Mesenchymal stem cell (in vitro differentiated cells and primary cell): ENCODE results near the gene RTP3.

Source experiments
- DNase-seq: peaks from one replicate; pipeline ENCODE4 v3.0.0-alpha.2; 2013
- H2AFZ ChIP-seq: one replicate; pipeline ENCODE4 v1.6.1; 2013; ENCODE audit warnings: low read depth, mild to moderate bottlenecking, control low read depth, inconsistent platforms, low read length, moderate library complexity
- H2AK5ac ChIP-seq: 2 replicates; pipeline ENCODE4 v1.6.1; 2013; ENCODE audit warnings: low read length, moderate library complexity, mild to moderate bottlenecking, inconsistent platforms; ENCODE audit not compliant: severe bottlenecking
- H2BK120ac ChIP-seq: one replicate; pipeline ENCODE4 v1.6.1; 2013; ENCODE audit warnings: low read depth, mild to moderate bottlenecking, inconsistent platforms, low read length, moderate library complexity
- H2BK12ac ChIP-seq, 2 experiments: one replicate each; pipeline ENCODE4 v1.6.1; 2013; ENCODE audit warnings: inconsistent platforms in 2 of 2, low read length in 2 of 2, mild to moderate bottlenecking in 2 of 2, moderate library complexity in 2 of 2, control low read depth in 1 of 2
- H2BK15ac ChIP-seq: one replicate; pipeline ENCODE4 v1.6.1; 2013; ENCODE audit warnings: mild to moderate bottlenecking, low read depth, inconsistent platforms; ENCODE audit not compliant: poor library complexity, severe bottlenecking
- H2BK5ac ChIP-seq: 2 replicates; pipeline ENCODE4 v1.6.1; 2013; ENCODE audit warnings: low read depth, mild to moderate bottlenecking, low read length, control low read depth, inconsistent platforms; ENCODE audit not compliant: poor library complexity, severe bottlenecking
- H3K14ac ChIP-seq, 2 experiments: one replicate each; pipeline ENCODE4 v1.6.1; 2013; ENCODE audit warnings: inconsistent platforms in 2 of 2, low read length in 2 of 2, control low read depth in 1 of 2, mild to moderate bottlenecking in 1 of 2, moderate library complexity in 1 of 2
- H3K18ac ChIP-seq, 2 experiments: one replicate each; pipeline ENCODE4 v1.6.1; 2013; ENCODE audit warnings: inconsistent platforms in 2 of 2, low read length in 2 of 2, control low read depth in 1 of 2, low read depth in 1 of 2, mild to moderate bottlenecking in 1 of 2
- H3K23ac ChIP-seq, 2 experiments: one replicate each; pipeline ENCODE4 v1.6.1; 2013; ENCODE audit warnings: inconsistent platforms in 2 of 2, low read length in 2 of 2, mild to moderate bottlenecking in 2 of 2, moderate library complexity in 2 of 2, control low read depth in 1 of 2
- H3K27ac ChIP-seq: 2 replicates; pipeline ENCODE4 v1.5.1; 2013; ENCODE audit warnings: mild to moderate bottlenecking, moderate library complexity, low read length, control low read depth, inconsistent platforms; ENCODE audit not compliant: poor library complexity, severe bottlenecking
- H3K27me3 ChIP-seq, 2 experiments: 2 replicates each; pipeline versions ENCODE4 v1.6.1 to v1.7.0; 2013; ENCODE audit warnings: low read length in 2 of 2, mild to moderate bottlenecking in 2 of 2, moderate library complexity in 2 of 2, control low read depth in 1 of 2, inconsistent platforms in 1 of 2; ENCODE audit not compliant: control insufficient read depth in 1 of 2, insufficient read depth in 1 of 2
- H3K36me3 ChIP-seq, 2 experiments: 2 replicates each; pipeline versions ENCODE4 v1.6.1 to v1.7.0; 2013; ENCODE audit warnings: low read length in 2 of 2, control low read depth in 1 of 2, inconsistent platforms in 1 of 2, low read depth in 1 of 2, mild to moderate bottlenecking in 1 of 2; ENCODE audit not compliant: insufficient read depth in 2 of 2, control insufficient read depth in 1 of 2
- H3K4ac ChIP-seq, 2 experiments: one replicate each; pipeline ENCODE4 v1.6.1; 2013; ENCODE audit warnings: inconsistent platforms in 2 of 2, low read length in 2 of 2, mild to moderate bottlenecking in 2 of 2, moderate library complexity in 2 of 2, control low read depth in 1 of 2, low read depth in 1 of 2
- H3K4me1 ChIP-seq: 2 replicates; pipeline ENCODE4 v1.6.1; 2013; ENCODE audit warnings: low read depth, low read length, control low read depth; ENCODE audit not compliant: control insufficient read depth, insufficient read depth
- H3K4me2 ChIP-seq: 2 replicates; pipeline ENCODE4 v1.6.1; 2013; ENCODE audit warnings: low read length, mild to moderate bottlenecking, inconsistent platforms; ENCODE audit not compliant: poor library complexity, severe bottlenecking
- H3K4me3 ChIP-seq, 2 experiments: 2 replicates each; pipeline versions ENCODE4 v1.5.1 to v1.7.0; 2013; ENCODE audit warnings: low read length in 2 of 2, mild to moderate bottlenecking in 2 of 2, control low read depth in 1 of 2, low read depth in 1 of 2; ENCODE audit not compliant: insufficient read depth in 1 of 2
- H3K79me1 ChIP-seq: replicated peaks from 2 replicates; pipeline ENCODE4 v1.6.1; 2013; ENCODE audit warnings: mild to moderate bottlenecking, control low read depth, low read length, inconsistent platforms; ENCODE audit not compliant: poor library complexity, severe bottlenecking
- H3K9ac ChIP-seq: 2 replicates; pipeline ENCODE4 v1.7.0; 2013; ENCODE audit warnings: mild to moderate bottlenecking, low read length, moderate library complexity
- H3K9me3 ChIP-seq: 2 replicates; pipeline ENCODE4 v1.7.0; 2013; ENCODE audit warnings: mild to moderate bottlenecking, low read length; ENCODE audit not compliant: control insufficient read depth
- H4K8ac ChIP-seq: one replicate; pipeline ENCODE4 v1.6.1; 2013; ENCODE audit warnings: inconsistent platforms, mild to moderate bottlenecking, low read length, moderate library complexity
- H4K91ac ChIP-seq: one replicate; pipeline ENCODE4 v1.6.1; 2013; ENCODE audit warnings: mild to moderate bottlenecking, low read length, inconsistent platforms
- WGBS: methylation state at CpG from one replicate; pipeline ENCODE4 v1.1.7; 2013; ENCODE audit warnings: mixed read lengths; 5-methylcytosine and 5-hydroxymethylcytosine counted together

RTP3 gene

GRCh38 chr3:46477756-46478155 lies 20.0 kb upstream of the RTP3 start:
- Histone ChIP-seq H2AFZ (no peak overlapping the region), H3K23ac (no peak overlapping the region), H2AK5ac (no peak overlapping the region), H3K27ac (no peak overlapping the region), H3K9me3 (peaks cover 23% of the 10 kb centered on the region), H3K4ac (no peak overlapping the region), H4K8ac (no peak overlapping the region), H3K14ac (no peak overlapping the region), H3K18ac (no peak overlapping the region), H2BK120ac (no peak overlapping the region), H3K4me3 (no peak overlapping the region), H3K36me3 (no peaks in the 10 kb centered on the region), H2BK5ac (no peak overlapping the region), H3K4me1 (no peaks in the 10 kb centered on the region), H3K79me1 (no peaks in the 10 kb centered on the region), H3K4me2 (no peak overlapping the region), H3K27me3 (peaks cover 39 to 73% of the 10 kb centered on the region in 2 experiments), H4K91ac (no peak overlapping the region), H2BK12ac (no peak overlapping the region), H3K9ac (no peak overlapping the region), H2BK15ac (no peak overlapping the region)
- DNase-seq: no peak
- WGBS: 88% methylated on average over 6 of the region's 6 CpGs

GRCh38 chr3:46478341-46478740 lies 19.4 kb upstream of the RTP3 start:
- Histone ChIP-seq H3K27me3 (peaks cover 34 to 68% of the 10 kb centered on the region in 2 experiments), H3K4me3 (no peak overlapping the region), H3K4me2 (no peak overlapping the region), H3K18ac (no peak overlapping the region), H2AFZ (no peak overlapping the region), H2AK5ac (no peak overlapping the region), H3K79me1 (no peaks in the 10 kb centered on the region), H3K9me3 (peaks cover 23% of the 10 kb centered on the region), H2BK5ac (no peak overlapping the region), H3K36me3 (no peaks in the 10 kb centered on the region), H3K4me1 (no peaks in the 10 kb centered on the region), H4K91ac (no peak overlapping the region), H3K9ac (no peak overlapping the region), H3K27ac (no peak overlapping the region), H4K8ac (no peak overlapping the region), H3K14ac (no peak overlapping the region), H2BK12ac (no peak overlapping the region), H3K23ac (no peak overlapping the region), H2BK15ac (no peak overlapping the region), H2BK120ac (no peak overlapping the region), H3K4ac (no peak overlapping the region)
- 88% methylated on average over 5 of the region's 5 CpGs for WGBS
- no peak for DNase-seq

GRCh38 chr3:46479021-46479420 lies 18.8 kb upstream of the RTP3 start:
- Histone ChIP-seq H3K4me2 (no peak overlapping the region), H3K27ac (no peak overlapping the region), H4K8ac (no peak overlapping the region), H2AK5ac (no peak overlapping the region), H3K14ac (no peak overlapping the region), H2BK15ac (no peak overlapping the region), H2BK12ac (no peak overlapping the region), H3K4ac (no peak overlapping the region), H2AFZ (no peak overlapping the region), H3K36me3 (no peaks in the 10 kb centered on the region), H3K4me3 (no peak overlapping the region), H3K23ac (no peak overlapping the region), H4K91ac (no peak overlapping the region), H3K9ac (no peak overlapping the region), H2BK5ac (no peak overlapping the region), H3K18ac (no peak overlapping the region), H2BK120ac (no peak overlapping the region), H3K79me1 (no peaks in the 10 kb centered on the region), H3K9me3 (peaks cover 21% of the 10 kb centered on the region), H3K4me1 (no peaks in the 10 kb centered on the region), H3K27me3 (peaks cover 31 to 66% of the 10 kb centered on the region in 2 experiments)
- DNase-seq: no peak
- 95% methylated on average over 5 of the region's 5 CpGs for WGBS

DNA sequence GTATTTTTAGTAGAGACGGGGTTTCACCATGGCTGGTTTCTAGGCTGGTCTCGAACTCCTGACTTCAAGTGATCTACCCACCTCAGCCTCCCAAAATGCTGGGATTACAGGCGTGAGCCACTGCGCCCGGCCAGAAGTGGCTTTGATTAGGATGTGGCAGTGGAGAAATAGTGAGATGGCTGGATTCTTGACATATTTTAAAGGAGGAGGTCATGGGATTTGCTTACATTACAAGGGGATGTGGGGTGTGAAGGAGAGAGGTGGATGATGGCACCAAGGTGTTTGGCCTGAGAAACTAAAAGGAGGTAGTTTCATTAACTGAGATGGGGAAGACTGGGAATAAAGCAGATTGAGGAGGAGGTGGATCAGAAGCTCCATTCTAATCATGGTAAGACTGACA lies 18.1 kb upstream of the RTP3 start:
- H2BK5ac ChIP-seq: no peak overlapping the region
- no peak overlapping the region for H2AFZ ChIP-seq
- no peak overlapping the region for H4K8ac ChIP-seq
- no peak overlapping the region for H3K9ac ChIP-seq
- no peak overlapping the region for H3K18ac ChIP-seq
- peaks cover 31 to 65% of the 10 kb centered on the region in 2 experiments for H3K27me3 ChIP-seq
- no peak overlapping the region for H3K4me2 ChIP-seq
- H3K4me1 ChIP-seq: peaks cover under 1% of the 10 kb centered on the region
- H4K91ac ChIP-seq: no peak overlapping the region
- H3K9me3 ChIP-seq: peaks cover 14% of the 10 kb centered on the region
- no peak overlapping the region for H2BK12ac ChIP-seq
- H3K27ac ChIP-seq: no peak overlapping the region
- no peak overlapping the region for H3K23ac ChIP-seq
- 88% methylated on average over 5 of the region's 5 CpGs for WGBS
- H2BK120ac ChIP-seq: no peak overlapping the region
- no peak overlapping the region for H2BK15ac ChIP-seq
- no peaks in the 10 kb centered on the region for H3K79me1 ChIP-seq
- no peak overlapping the region for H2AK5ac ChIP-seq
- H3K4ac ChIP-seq: no peak overlapping the region
- no peak overlapping the region for H3K4me3 ChIP-seq
- H3K14ac ChIP-seq: no peak overlapping the region
- H3K36me3 ChIP-seq: no peaks in the 10 kb centered on the region
- no peak for DNase-seq
